Endothelial cell of umbilical vein (primary cell): ENCODE measurements around the gene CDKN3. TPM values are rescaled to one million over a fixed set of nuclear protein-coding genes. Genes with fewer than 3 reads are reported as not detected.

Source experiments
- BruUV-seq: library from RNA; stranded (reverse); fragments of 400-500 nt; replicated peaks from 2 replicates; lab custom pipeline; 2021; lab: Mats Ljungman, UMichigan
- CTCF ChIA-PET: fragments of 300-600, 350-600 bp; sonication (Branson Sonifier 250); formaldehyde crosslinking; loops from one replicate; lab custom pipeline; 2021; ENCODE audit warnings: antibody characterized with exemption, inconsistent platforms; lab: Charles Lee
- POLR2A ChIA-PET: fragments of 300-600, 350-600 bp; sonication (Branson Sonifier 250); formaldehyde crosslinking; loops from one replicate; lab custom pipeline; 2021; ENCODE audit warnings: antibody characterized with exemption, inconsistent platforms; lab: Charles Lee
- DNase-seq: peaks from one replicate; pipeline ENCODE4 v3.0.0-alpha.2; 2011; ENCODE audit warnings: low read depth, low spot score
- FAIRE-seq: peaks from 2 replicates; lab custom pipeline; 2011; peaks lifted over from hg19 to GRCh38; lab: Jason Lieb, UNC
- H2AFZ ChIP-seq: 2 replicates; pipeline ENCODE4 v1.6.0; 2012; ENCODE audit warnings: low read depth, low read length, control low read depth, inconsistent platforms
- H3K27ac ChIP-seq: 2 replicates; pipeline ENCODE4 v1.5.1; 2011; ENCODE audit warnings: low read depth, mild to moderate bottlenecking, control low read depth, low read length, moderate library complexity; ENCODE audit not compliant: insufficient read depth
- H3K27me3 ChIP-seq, 2 experiments: 2 replicates each; pipeline versions ENCODE4 v1.6.0 to v1.6.1; 2011; ENCODE audit warnings: low read length in 2 of 2, mixed read lengths in 1 of 2; ENCODE audit not compliant: control insufficient read depth in 2 of 2, insufficient read depth in 2 of 2
- H3K36me3 ChIP-seq, 2 experiments: 2 replicates in 1 of 2; 3 replicates in 1 of 2; pipeline ENCODE4 v1.5.1; 2011; ENCODE audit warnings: low read length in 2 of 2, mild to moderate bottlenecking in 1 of 2, moderate library complexity in 1 of 2; ENCODE audit not compliant: control insufficient read depth in 2 of 2, insufficient read depth in 2 of 2; ENCODE audit errors: extremely low read depth in 1 of 2
- H3K4me1 ChIP-seq: 3 replicates; pipeline ENCODE4 v1.5.1; 2011; ENCODE audit warnings: mild to moderate bottlenecking, low read length; ENCODE audit not compliant: control insufficient read depth, insufficient read depth; ENCODE audit errors: extremely low read depth
- H3K4me2 ChIP-seq: 2 replicates; pipeline ENCODE4 v1.6.1; 2011; ENCODE audit warnings: low read length, control low read depth, mixed read lengths; ENCODE audit not compliant: insufficient read depth
- H3K4me3 ChIP-seq, 3 experiments: fragments of 200-600 bp in 1 of 3; sonication (generic), shearing (Covaris generic) in 1 of 3; replicated peaks in 1 of 3; 2 replicates each; pipeline ENCODE4 v1.5.1; 2011 to 2016; ENCODE audit warnings: control low read depth in 3 of 3, low read length in 3 of 3, mild to moderate bottlenecking in 2 of 3, inconsistent platforms in 1 of 3, low read depth in 1 of 3, moderate library complexity in 1 of 3; ENCODE audit not compliant: insufficient read depth in 1 of 3
- H3K79me2 ChIP-seq: 2 replicates; pipeline ENCODE4 v1.6.0; 2012; ENCODE audit warnings: low read length, inconsistent platforms; ENCODE audit not compliant: control insufficient read depth, insufficient read depth
- H3K9ac ChIP-seq: replicated peaks from 2 replicates; pipeline ENCODE3; 2011; ENCODE audit warnings: low read length, control low read depth; ENCODE audit not compliant: insufficient read depth; ENCODE audit errors: extremely low read depth
- H3K9me1 ChIP-seq: replicated peaks from 3 replicates; pipeline ENCODE4 v1.6.0; 2011; ENCODE audit warnings: mild to moderate bottlenecking, low read length; ENCODE audit not compliant: control insufficient read depth, insufficient read depth; ENCODE audit errors: extremely low read depth
- H3K9me3 ChIP-seq: replicated peaks from 2 replicates; pipeline ENCODE4 v1.5.1; 2012; ENCODE audit warnings: low read length, inconsistent platforms; ENCODE audit not compliant: control insufficient read depth, insufficient read depth
- H4K20me1 ChIP-seq: replicated peaks from 2 replicates; pipeline ENCODE3; 2011; ENCODE audit warnings: mild to moderate bottlenecking, low read length; ENCODE audit not compliant: control insufficient read depth, insufficient read depth; ENCODE audit errors: extremely low read depth
- EZH2 ChIP-seq: IDR thresholded peaks from 2 replicates; pipeline ENCODE4 v1.6.1; 2012; ENCODE audit warnings: borderline replicate concordance, low read depth, mild to moderate bottlenecking, moderate library complexity, low read length, inconsistent platforms; ENCODE audit not compliant: severe bottlenecking
- FOS ChIP-seq: IDR thresholded peaks from 2 replicates; pipeline ENCODE4 v1.6.1; 2011; ENCODE audit warnings: mild to moderate bottlenecking, low read length, moderate library complexity, borderline replicate concordance; ENCODE audit not compliant: insufficient read depth
- GATA2 ChIP-seq: IDR thresholded peaks from 2 replicates; pipeline ENCODE4 v1.7.0; 2011; ENCODE audit warnings: low read depth, mild to moderate bottlenecking, moderate library complexity, mixed read lengths, low read length; ENCODE audit not compliant: insufficient read length, insufficient read depth
- JUN ChIP-seq: IDR thresholded peaks from 2 replicates; pipeline ENCODE4 v1.6.1; 2011; ENCODE audit warnings: borderline replicate concordance, low read depth; ENCODE audit not compliant: insufficient read length, insufficient read depth
- MAX ChIP-seq: IDR thresholded peaks from 2 replicates; pipeline ENCODE4 v1.6.1; 2011; ENCODE audit not compliant: insufficient read depth, insufficient read length
- MYC ChIP-seq: IDR thresholded peaks from one replicate; pipeline ENCODE4 v1.6.1; 2011; ENCODE audit warnings: mild to moderate bottlenecking, low read depth, low read length
- POLR2A ChIP-seq: IDR thresholded peaks from 2 replicates; pipeline ENCODE4 v1.6.1; 2012; ENCODE audit warnings: low read depth, mild to moderate bottlenecking, control low read depth, low read length
- POLR2AphosphoS5 ChIP-seq: IDR thresholded peaks from 2 replicates; pipeline ENCODE4 v1.6.1; 2012; ENCODE audit warnings: low read depth, mild to moderate bottlenecking, control low read depth, low read length, moderate library complexity; ENCODE audit not compliant: insufficient read depth
- dilution Hi-C: fragments of 300-500 bp; cut with MboI; formaldehyde crosslinking; loops from one replicate; pipeline ENCODE4 v1.15.0; 2019; ENCODE audit warnings: low sequenced_read_pairs; ENCODE audit not compliant: extremely low pct_ligation_motif_present
- intact Hi-C: fragments of 100-400 bp; cut with micrococcal nuclease; formaldehyde crosslinking; loops from one replicate; pipeline ENCODE4 v1.10.0; 2022
- polyA plus RNA-seq, 4 experiments: library from polyadenylated mRNA; depleted of rRNA in 3 of 4; stranded (reverse) in 3 of 4; unstranded in 1 of 4; fragments of >200 nt; gene quantifications; 2 replicates each; pipeline versions ENCODE4 v1.2.1 to v1.2.3, GENCODE V29; 2011 to 2012; ENCODE audit warnings: missing spikeins in 1 of 4
- total RNA-seq: library from RNA; stranded (reverse); gene quantifications from 2 replicates; pipeline ENCODE4 v1.2.3, GENCODE V29; 2021
- TF ChIP-seq, protein P1 (sequence below), 2 donors: IDR thresholded peaks; 1 replicate in 1 of 2; 2 replicates in 1 of 2; pipeline ENCODE4 v1.5.1; 2011; ENCODE audit warnings: low read length in 2 of 2, mild to moderate bottlenecking in 2 of 2, moderate library complexity in 2 of 2, control low read depth in 1 of 2, inconsistent platforms in 1 of 2, low read depth in 1 of 2; ENCODE audit not compliant: insufficient read depth in 1 of 2; ENCODE audit errors: extremely low read depth in 1 of 2

The CDKN3 gene
- total and polyA plus RNA-seq, 2 donors (not counting 3 experiments of a cell fraction or from before 2014, with no cell fraction given) = 36.6 to 52.0 TPM

GRCh38 chr14:54411371-54411770 is 14.6 kb downstream of the CDKN3 start:
- no peak overlapping the region for H2AFZ ChIP-seq
- no peak overlapping the region for H3K4me3 ChIP-seq
- BruUV-seq = no TSS peak
- H3K36me3 ChIP-seq = no peaks in the 10 kb centered on the region
- TF ChIP-seq EZH2 = no peak
- TF ChIP-seq POLR2AphosphoS5 = no peak
- TF ChIP-seq, protein P1, sequence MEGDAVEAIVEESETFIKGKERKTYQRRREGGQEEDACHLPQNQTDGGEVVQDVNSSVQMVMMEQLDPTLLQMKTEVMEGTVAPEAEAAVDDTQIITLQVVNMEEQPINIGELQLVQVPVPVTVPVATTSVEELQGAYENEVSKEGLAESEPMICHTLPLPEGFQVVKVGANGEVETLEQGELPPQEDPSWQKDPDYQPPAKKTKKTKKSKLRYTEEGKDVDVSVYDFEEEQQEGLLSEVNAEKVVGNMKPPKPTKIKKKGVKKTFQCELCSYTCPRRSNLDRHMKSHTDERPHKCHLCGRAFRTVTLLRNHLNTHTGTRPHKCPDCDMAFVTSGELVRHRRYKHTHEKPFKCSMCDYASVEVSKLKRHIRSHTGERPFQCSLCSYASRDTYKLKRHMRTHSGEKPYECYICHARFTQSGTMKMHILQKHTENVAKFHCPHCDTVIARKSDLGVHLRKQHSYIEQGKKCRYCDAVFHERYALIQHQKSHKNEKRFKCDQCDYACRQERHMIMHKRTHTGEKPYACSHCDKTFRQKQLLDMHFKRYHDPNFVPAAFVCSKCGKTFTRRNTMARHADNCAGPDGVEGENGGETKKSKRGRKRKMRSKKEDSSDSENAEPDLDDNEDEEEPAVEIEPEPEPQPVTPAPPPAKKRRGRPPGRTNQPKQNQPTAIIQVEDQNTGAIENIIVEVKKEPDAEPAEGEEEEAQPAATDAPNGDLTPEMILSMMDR (IDR thresholded peaks at IDR 0.05; ENCODE audit: extremely low read depth in 1 of 2, insufficient read depth in 1 of 2, low read depth in 1 of 2, low read length in 2 of 2) = no peak
- TF ChIP-seq GATA2 = no peak
- no peak for TF ChIP-seq FOS
- TF ChIP-seq JUN = no peak
- no peak for TF ChIP-seq MYC
- TF ChIP-seq MAX = no peak
- no peak for TF ChIP-seq POLR2A
- dilution Hi-C loops (no loop called here), intact Hi-C loops (no loop called here)
- no peak overlapping the region for H3K27ac ChIP-seq
- POLR2A ChIA-PET = no interaction called here
- no peaks in the 10 kb centered on the region for H3K79me2 ChIP-seq
- H4K20me1 ChIP-seq = no peaks in the 10 kb centered on the region
- H3K9ac ChIP-seq = no peak overlapping the region
- H3K9me1 ChIP-seq = no peaks in the 10 kb centered on the region
- DNase-seq = no peak
- no peaks in the 10 kb centered on the region for H3K4me1 ChIP-seq
- no peak for FAIRE-seq
- no peak overlapping the region for H3K4me2 ChIP-seq
- CTCF ChIA-PET = interaction anchor here (1.2 to 2.1 kb wide), 4 partner anchors 9 to 83 kb away, joined by 4 to 8 read pairs (median 6); no protein-coding TSS in a partner anchor
- H3K9me3 ChIP-seq = no peaks in the 10 kb centered on the region
- H3K27me3 ChIP-seq = no peaks in the 10 kb centered on the region
